ENCODE data around the gene TBCA. TPM values are rescaled to one million over a fixed set of nuclear protein-coding genes. Genes with fewer than 3 reads are reported as not detected.

Gene TBCA
- total and polyA plus RNA-seq, 5 donors from 2014 or later, result 94.4 to 285 (median 197) TPM

DNA sequence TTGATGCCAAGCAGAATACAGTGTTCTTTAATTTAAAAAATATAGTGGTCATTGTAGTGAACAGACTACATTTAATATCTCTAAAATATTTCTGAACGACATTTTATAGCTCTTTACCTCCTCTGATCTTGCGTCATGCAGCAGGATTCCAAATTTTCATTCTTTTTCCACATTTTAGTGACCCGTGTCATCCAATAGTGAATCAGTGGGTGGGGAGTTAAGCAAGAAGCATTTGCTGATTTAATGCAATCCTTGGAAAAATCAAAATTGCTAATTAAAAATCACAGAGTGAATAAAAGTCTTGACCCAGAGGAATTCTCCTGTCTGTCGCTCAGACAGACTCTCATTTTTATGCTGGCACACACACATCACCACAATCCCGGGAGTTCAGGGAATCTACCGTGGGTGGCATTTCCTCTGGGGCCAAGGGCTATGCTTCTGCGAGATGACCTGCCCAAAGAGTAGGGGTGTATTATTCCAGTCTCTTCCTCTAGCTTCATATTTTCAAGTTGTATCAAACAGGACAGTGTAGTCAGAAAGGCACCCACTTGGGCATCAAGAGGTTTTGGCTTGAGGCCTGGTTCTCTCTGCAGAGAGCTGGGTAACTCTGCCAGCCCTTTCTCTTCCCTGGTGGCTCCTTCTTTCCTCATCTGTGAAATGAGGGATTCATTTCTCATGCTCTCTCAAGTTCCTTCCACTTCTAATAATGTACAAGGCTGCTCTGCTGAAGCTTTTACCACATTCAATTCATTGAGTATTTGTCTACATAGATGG lies 112.9 kb downstream of the TBCA start:
- no peak overlapping the region for H3K27ac Mint-ChIP-seq
- Histone ChIP-seq H3K4me3 (ENCODE audit: low read depth, low read length) (no peak overlapping the region), H3K27me3 (ENCODE audit: control insufficient read depth, insufficient read depth, low read length) (no peaks in the 10 kb centered on the region), H3K9me3 (ENCODE audit: control insufficient read depth in 2 of 2, low read length in 2 of 2) (no peaks in the 10 kb centered on the region), H3K27ac (ENCODE audit: insufficient read depth, low read length, poor library complexity, severe bottlenecking) (no peak overlapping the region), H3K36me3 (ENCODE audit: control insufficient read depth, insufficient read depth, low read length) (no peaks in the 10 kb centered on the region), H3K4me1 (ENCODE audit: control insufficient read depth, insufficient read depth, low read length, poor library complexity, severe bottlenecking) (no peaks in the 10 kb centered on the region)
- H3K4me1 Mint-ChIP-seq, result no peaks in the 10 kb centered on the region
- H3K4me3 Mint-ChIP-seq, result no peak overlapping the region
- no peaks in the 10 kb centered on the region for H3K36me3 Mint-ChIP-seq
- no peak for ATAC-seq (ENCODE audit: low read depth in 2 of 2)
- no peak for DNase-seq
- H3K27me3 Mint-ChIP-seq, result peaks cover 7% of the 10 kb centered on the region
- peaks cover 0 to 4% (median 0%) of the 10 kb centered on the region in 7 donors for H3K9me3 Mint-ChIP-seq

DNA sequence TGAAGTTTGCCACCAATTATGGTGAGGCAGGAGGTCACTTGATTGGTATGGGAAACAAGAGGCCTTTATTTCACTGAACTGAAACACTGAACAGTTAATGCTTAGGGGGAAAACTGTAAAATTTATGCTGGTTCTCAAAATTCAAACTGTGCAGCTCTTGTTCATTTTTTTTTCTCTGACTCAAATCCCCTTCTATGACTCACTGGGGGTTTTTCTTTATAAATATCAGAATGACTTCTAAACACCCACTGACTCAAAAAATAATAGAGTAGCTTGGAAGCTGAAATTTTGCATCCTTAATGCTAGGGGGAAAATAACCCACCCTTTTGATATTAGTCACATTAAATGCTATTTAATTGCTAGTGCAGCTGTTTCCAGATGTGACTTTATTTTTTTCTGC lies 113.5 kb downstream of the TBCA start:
- H3K9me3 ChIP-seq (ENCODE audit: control insufficient read depth in 2 of 2, low read length in 2 of 2), result no peaks in the 10 kb centered on the region
- DNase-seq, result no peak
- H3K4me3 ChIP-seq (ENCODE audit: low read depth, low read length), result no peak overlapping the region
- Mint-ChIP-seq H3K27ac (no peak overlapping the region), H3K9me3 (peaks cover 0 to 4% (median 0%) of the 10 kb centered on the region in 7 donors), H3K27me3 (peaks cover 4% of the 10 kb centered on the region), H3K4me1 (no peaks in the 10 kb centered on the region), H3K36me3 (no peaks in the 10 kb centered on the region), H3K4me3 (no peak overlapping the region)
- H3K27me3 ChIP-seq (ENCODE audit: control insufficient read depth, insufficient read depth, low read length), result peaks cover 2% of the 10 kb centered on the region
- no peaks in the 10 kb centered on the region for H3K4me1 ChIP-seq (ENCODE audit: control insufficient read depth, insufficient read depth, low read length, poor library complexity, severe bottlenecking)
- no peaks in the 10 kb centered on the region for H3K36me3 ChIP-seq (ENCODE audit: control insufficient read depth, insufficient read depth, low read length)
- ATAC-seq (ENCODE audit: low read depth in 2 of 2), result no peak
- H3K27ac ChIP-seq (ENCODE audit: insufficient read depth, low read length, poor library complexity, severe bottlenecking), result no peak overlapping the region

DNA sequence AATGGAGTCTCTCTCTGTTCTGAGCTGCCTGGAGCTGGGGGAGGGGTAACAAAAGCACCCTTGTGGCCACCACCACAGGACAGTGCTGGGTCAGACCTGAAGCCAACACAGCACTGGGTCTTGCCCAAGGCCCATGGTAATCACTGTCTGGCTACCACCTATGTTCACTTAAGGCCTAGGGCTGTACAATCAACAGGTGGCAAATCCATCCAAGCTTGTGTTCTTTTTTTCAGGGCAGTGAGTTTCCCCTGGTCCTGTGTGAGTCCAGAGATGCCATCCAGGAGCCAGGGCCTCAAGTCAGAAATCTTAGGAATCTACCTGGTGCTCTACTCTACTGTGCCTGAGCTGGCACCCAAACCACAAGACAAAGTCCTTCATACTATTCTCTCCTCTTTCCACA lies 117.5 kb downstream of the TBCA start:
- Mint-ChIP-seq H3K27ac (no peak overlapping the region), H3K4me1 (no peaks in the 10 kb centered on the region), H3K27me3 (peaks cover 27% of the 10 kb centered on the region), H3K36me3 (no peaks in the 10 kb centered on the region), H3K9me3 (peaks cover 0 to 5% (median 0%) of the 10 kb centered on the region in 7 donors), H3K4me3 (no peak overlapping the region)
- H3K4me3 ChIP-seq (ENCODE audit: low read depth, low read length), result no peak overlapping the region
- no peaks in the 10 kb centered on the region for H3K4me1 ChIP-seq (ENCODE audit: control insufficient read depth, insufficient read depth, low read length, poor library complexity, severe bottlenecking)
- H3K36me3 ChIP-seq (ENCODE audit: control insufficient read depth, insufficient read depth, low read length), result no peaks in the 10 kb centered on the region
- H3K27me3 ChIP-seq (ENCODE audit: control insufficient read depth, insufficient read depth, low read length), result peaks cover 9% of the 10 kb centered on the region
- H3K27ac ChIP-seq (ENCODE audit: insufficient read depth, low read length, poor library complexity, severe bottlenecking), result no peak overlapping the region
- H3K9me3 ChIP-seq (ENCODE audit: control insufficient read depth in 2 of 2, low read length in 2 of 2), result no peaks in the 10 kb centered on the region
- ATAC-seq (ENCODE audit: low read depth in 2 of 2), result no peak
- no peak for DNase-seq

DNA sequence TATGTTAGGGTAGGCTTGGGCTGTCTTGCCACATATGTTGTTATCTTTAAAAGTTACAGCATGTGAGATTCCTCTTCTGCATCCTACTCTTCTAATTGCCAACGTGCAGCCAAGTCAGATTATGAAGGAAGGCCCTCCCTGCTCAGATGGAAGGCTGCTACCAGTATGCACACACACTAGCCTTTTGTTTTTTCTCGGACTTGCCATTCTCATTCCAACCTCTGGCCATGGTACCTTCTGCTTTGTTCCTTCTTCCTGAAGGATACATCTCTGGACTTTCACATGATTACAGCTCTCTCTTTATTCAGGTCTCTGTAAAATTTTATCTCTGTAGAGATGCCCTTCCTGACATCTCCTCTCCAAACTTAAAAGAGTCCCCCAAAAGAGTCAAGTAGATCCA lies 124.8 kb downstream of the TBCA start:
- peaks cover 0 to 5% (median 0%) of the 10 kb centered on the region in 7 donors for H3K9me3 Mint-ChIP-seq
- H3K36me3 Mint-ChIP-seq, result no peaks in the 10 kb centered on the region
- no peaks in the 10 kb centered on the region for H3K4me1 Mint-ChIP-seq
- ATAC-seq (ENCODE audit: low read depth in 2 of 2), result no peak
- Histone ChIP-seq H3K9me3 (ENCODE audit: control insufficient read depth in 2 of 2, low read length in 2 of 2) (no peaks in the 10 kb centered on the region), H3K36me3 (ENCODE audit: control insufficient read depth, insufficient read depth, low read length) (no peaks in the 10 kb centered on the region), H3K27me3 (ENCODE audit: control insufficient read depth, insufficient read depth, low read length) (peaks cover 20% of the 10 kb centered on the region), H3K27ac (ENCODE audit: insufficient read depth, low read length, poor library complexity, severe bottlenecking) (no peak overlapping the region), H3K4me3 (ENCODE audit: low read depth, low read length) (no peak overlapping the region), H3K4me1 (ENCODE audit: control insufficient read depth, insufficient read depth, low read length, poor library complexity, severe bottlenecking) (no peaks in the 10 kb centered on the region)
- no peak for DNase-seq
- H3K4me3 Mint-ChIP-seq, result no peak overlapping the region
- H3K27ac Mint-ChIP-seq, result no peak overlapping the region
- peaks cover 64% of the 10 kb centered on the region for H3K27me3 Mint-ChIP-seq

DNA sequence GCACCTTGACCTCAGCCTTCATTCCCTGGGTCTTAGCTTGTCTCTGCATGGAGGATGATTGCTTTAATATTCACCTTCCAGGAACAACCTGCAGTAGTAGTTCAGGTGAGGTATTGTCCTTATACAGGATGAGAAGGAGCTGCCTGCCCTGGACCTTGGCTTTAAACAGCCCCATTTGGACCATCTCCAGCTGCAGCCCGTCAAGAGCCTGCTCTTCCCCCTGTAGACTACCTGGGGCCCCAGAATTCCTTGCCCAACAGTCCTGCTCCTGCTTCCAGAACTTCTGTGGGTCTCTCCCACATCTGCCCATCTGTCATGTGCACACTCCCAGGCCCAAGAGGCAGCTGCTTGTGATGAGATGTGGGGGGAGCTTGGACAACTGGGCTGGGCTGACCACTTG lies 125.5 kb downstream of the TBCA start:
- Histone ChIP-seq H3K4me1 (ENCODE audit: control insufficient read depth, insufficient read depth, low read length, poor library complexity, severe bottlenecking) (peaks cover 2% of the 10 kb centered on the region), H3K27ac (ENCODE audit: insufficient read depth, low read length, poor library complexity, severe bottlenecking) (no peak overlapping the region), H3K9me3 (ENCODE audit: control insufficient read depth in 2 of 2, low read length in 2 of 2) (no peaks in the 10 kb centered on the region), H3K36me3 (ENCODE audit: control insufficient read depth, insufficient read depth, low read length) (no peaks in the 10 kb centered on the region), H3K4me3 (ENCODE audit: low read depth, low read length) (no peak overlapping the region), H3K27me3 (ENCODE audit: control insufficient read depth, insufficient read depth, low read length) (peaks cover 24% of the 10 kb centered on the region)
- no peaks in the 10 kb centered on the region for H3K4me1 Mint-ChIP-seq
- H3K36me3 Mint-ChIP-seq, result no peaks in the 10 kb centered on the region
- no peak overlapping the region for H3K27ac Mint-ChIP-seq
- no peak for ATAC-seq (ENCODE audit: low read depth in 2 of 2)
- no peak overlapping the region for H3K4me3 Mint-ChIP-seq
- peaks cover 0 to 5% (median 0%) of the 10 kb centered on the region in 7 donors for H3K9me3 Mint-ChIP-seq
- DNase-seq, result no peak
- peaks cover 64% of the 10 kb centered on the region for H3K27me3 Mint-ChIP-seq

DNA sequence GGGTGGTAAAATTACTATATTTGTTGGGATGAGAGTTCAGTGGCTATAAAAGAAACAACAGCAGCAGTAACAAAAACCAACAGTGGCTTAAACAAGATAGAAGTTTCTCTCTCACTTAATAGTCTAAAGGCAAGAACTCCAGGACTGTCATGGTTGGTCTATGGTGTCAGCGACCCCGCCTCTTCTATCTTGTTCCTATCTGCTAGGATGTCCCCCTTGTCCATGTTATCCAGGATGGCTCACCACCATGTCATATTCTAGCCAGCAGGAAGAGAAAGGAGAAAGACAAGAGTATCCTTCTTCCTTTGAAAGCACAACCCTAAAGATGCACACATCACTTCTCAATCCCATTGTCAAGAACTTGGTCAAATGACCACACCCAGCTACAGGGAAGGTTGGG lies 126.4 kb downstream of the TBCA start:
- H3K27me3 Mint-ChIP-seq, result peaks cover 71% of the 10 kb centered on the region
- H3K9me3 Mint-ChIP-seq, result peaks cover 0 to 5% (median 0%) of the 10 kb centered on the region in 7 donors
- H3K4me1 Mint-ChIP-seq, result peaks cover 0 to 5% (median 3%) of the 10 kb centered on the region in 4 donors
- H3K27me3 ChIP-seq (ENCODE audit: control insufficient read depth, insufficient read depth, low read length), result peaks cover 24% of the 10 kb centered on the region
- DNase-seq (no peak), ATAC-seq (ENCODE audit: low read depth in 2 of 2) (no peak)
- H3K27ac Mint-ChIP-seq, result no peak overlapping the region
- peaks cover 10% of the 10 kb centered on the region for H3K4me1 ChIP-seq (ENCODE audit: control insufficient read depth, insufficient read depth, low read length, poor library complexity, severe bottlenecking)
- H3K4me3 ChIP-seq (ENCODE audit: low read depth, low read length), result no peak overlapping the region
- H3K36me3 ChIP-seq (ENCODE audit: control insufficient read depth, insufficient read depth, low read length), result no peaks in the 10 kb centered on the region
- no peaks in the 10 kb centered on the region for H3K36me3 Mint-ChIP-seq
- no peak overlapping the region for H3K4me3 Mint-ChIP-seq
- no peaks in the 10 kb centered on the region for H3K9me3 ChIP-seq (ENCODE audit: control insufficient read depth in 2 of 2, low read length in 2 of 2)
- H3K27ac ChIP-seq (ENCODE audit: insufficient read depth, low read length, poor library complexity, severe bottlenecking), result no peak overlapping the region

DNA sequence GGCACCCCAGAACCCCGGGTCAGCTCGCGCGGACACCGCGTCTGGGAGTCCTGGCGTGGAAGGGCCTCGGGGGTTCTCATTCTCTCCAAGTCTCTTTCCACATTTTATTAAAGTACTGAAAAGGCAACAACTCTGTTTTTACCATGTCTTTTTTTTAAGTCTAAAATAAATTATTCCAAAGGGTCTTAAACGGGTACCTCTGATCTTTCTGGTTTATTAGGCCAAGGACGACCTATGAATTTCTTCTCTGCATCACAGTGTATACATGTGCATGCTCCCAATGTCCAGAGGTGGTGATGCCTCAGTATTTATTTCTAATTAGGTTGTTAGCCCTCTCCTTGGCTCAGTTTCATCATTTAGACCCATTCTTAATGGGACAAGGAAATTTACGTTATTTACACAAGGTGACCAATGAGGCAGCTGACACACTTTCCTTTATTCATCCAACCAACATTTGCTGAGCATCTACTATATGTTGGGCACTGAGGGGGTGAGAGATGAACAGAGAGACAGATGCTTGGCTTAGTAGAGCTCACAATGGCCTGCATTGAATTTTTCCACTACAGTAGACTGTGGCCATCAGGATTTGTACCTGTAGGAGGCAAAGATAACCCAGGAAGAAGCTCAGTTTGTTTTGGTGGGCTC lies 130.0 kb downstream of the TBCA start:
- H3K9me3 Mint-ChIP-seq, result peaks cover 0 to 4% (median under 1%) of the 10 kb centered on the region in 7 donors
- no peaks in the 10 kb centered on the region for H3K36me3 ChIP-seq (ENCODE audit: control insufficient read depth, insufficient read depth, low read length)
- no peak overlapping the region for H3K4me3 ChIP-seq (ENCODE audit: low read depth, low read length)
- peak overlapping the region in 3 of 4 donors; percentile 15 to 54 (median 30) for H3K4me3 Mint-ChIP-seq
- peaks cover 0 to 10% of the 10 kb centered on the region in 2 experiments for H3K9me3 ChIP-seq (ENCODE audit: control insufficient read depth in 2 of 2, low read length in 2 of 2)
- no peak overlapping the region for H3K27ac ChIP-seq (ENCODE audit: insufficient read depth, low read length, poor library complexity, severe bottlenecking)
- no peak for DNase-seq
- H3K4me1 Mint-ChIP-seq, result peaks cover 6 to 30% (median 18%) of the 10 kb centered on the region in 4 donors
- H3K27me3 ChIP-seq (ENCODE audit: control insufficient read depth, insufficient read depth, low read length), result peaks cover 50% of the 10 kb centered on the region
- H3K4me1 ChIP-seq (ENCODE audit: control insufficient read depth, insufficient read depth, low read length, poor library complexity, severe bottlenecking), result peaks cover 26% of the 10 kb centered on the region
- H3K27me3 Mint-ChIP-seq, result peaks cover 93% of the 10 kb centered on the region
- no peak overlapping the region for H3K27ac Mint-ChIP-seq
- ATAC-seq (ENCODE audit: low read depth in 2 of 2), result no peak
- peaks cover 2% of the 10 kb centered on the region for H3K36me3 Mint-ChIP-seq
